NCI-H460 (cell line): Measurements from ENCODE around the gene TGFBR1. TPM values are rescaled to one million over a fixed set of nuclear protein-coding genes. Genes with fewer than 3 reads are reported as not detected.

Experiments used
- DNase-seq: peaks from one replicate; pipeline ENCODE4 v3.0.0-alpha.2; 2016; ENCODE audit warnings: low read depth; ENCODE audit errors: extremely low read depth
- total RNA-seq: library from RNA; depleted of rRNA; stranded (reverse); fragments of >200 nt; shearing (Covaris generic); gene quantifications from 2 replicates; pipeline ENCODE4 v1.2.3, GENCODE V29; 2014

TGFBR1 gene
- total RNA-seq, 1 experiment from 2014 or later = 85.6 TPM

DNA sequence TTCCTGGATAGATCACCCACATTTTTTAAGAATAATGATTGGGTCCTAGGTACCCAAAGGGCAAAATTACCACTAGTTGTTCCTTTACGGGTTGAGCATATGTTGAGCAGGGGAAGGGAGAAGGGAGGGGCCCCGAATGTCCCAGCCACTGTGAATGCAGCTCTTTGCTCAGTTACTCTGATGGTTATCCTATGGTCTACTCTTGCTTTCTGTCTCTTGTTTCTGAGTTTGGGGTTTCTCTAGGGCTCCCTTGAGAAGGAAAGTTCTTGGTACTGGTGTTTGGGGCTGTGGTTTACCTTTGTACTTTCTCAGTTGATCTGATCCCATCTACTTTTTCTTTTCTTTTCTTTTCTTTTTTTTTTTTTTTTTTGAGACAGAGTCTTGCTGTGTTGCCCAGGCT is 61.2 kb downstream of the TGFBR1 start:
- no peak for DNase-seq

DNA sequence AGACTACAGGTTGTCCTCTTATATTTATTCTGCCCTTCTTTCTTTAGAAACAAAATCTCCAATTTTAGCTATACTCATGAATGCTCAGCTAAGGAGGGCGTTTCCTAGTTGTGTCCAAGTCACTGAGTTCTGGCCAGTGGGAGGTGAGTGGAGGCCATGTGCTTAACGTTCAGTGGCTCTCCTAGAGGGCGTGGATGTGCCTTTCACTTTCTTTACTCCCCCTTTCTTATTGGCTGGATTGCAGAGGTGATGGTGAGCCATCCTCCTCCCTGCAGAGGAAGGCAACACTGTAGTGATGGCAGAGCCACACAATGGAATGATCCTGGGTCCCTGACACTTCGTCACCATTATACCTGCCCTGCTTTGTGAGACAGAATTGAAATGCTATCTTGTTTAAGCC is 62.2 kb downstream of the TGFBR1 start:
- no peak for DNase-seq

DNA sequence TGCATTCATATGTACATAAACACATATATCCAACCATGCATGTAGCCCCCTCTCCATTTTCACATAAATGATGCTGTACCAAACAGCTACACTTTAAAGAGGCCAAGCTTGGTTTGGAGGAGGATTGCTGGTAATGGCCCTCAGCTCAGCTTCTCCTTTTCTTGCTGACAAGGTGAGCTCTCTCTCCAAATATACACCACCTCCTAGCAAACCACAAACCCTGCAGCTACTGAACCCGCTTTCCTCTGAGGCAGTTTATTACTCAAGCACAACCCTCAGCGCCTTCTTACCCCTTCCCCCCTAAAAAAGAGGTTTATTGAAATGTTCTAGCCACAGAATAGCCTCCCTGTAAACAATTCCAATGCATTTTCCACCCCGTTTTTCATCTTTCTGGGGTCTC is 62.8 kb downstream of the TGFBR1 start:
- DNase-seq = no peak

DNA sequence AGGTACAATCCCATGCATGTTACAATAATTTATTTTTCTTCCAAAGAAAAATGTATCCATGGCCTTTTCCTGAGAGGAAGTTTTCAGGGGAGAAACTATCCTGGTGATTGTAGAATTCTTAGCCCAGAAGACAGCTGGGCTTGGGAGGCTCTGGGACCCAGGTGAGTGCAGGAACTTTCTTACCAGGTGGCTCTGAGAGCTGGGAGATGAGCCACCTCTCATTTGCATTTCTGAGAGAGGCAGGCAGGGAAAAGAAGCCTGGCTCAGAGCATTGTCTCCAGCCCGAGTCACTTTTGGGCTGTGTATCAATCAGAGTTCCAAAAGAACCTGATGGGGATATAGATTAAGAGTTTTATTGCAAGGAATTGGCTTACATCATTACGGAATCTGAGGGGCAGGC is 64.2 kb downstream of the TGFBR1 start:
- no peak for DNase-seq

DNA sequence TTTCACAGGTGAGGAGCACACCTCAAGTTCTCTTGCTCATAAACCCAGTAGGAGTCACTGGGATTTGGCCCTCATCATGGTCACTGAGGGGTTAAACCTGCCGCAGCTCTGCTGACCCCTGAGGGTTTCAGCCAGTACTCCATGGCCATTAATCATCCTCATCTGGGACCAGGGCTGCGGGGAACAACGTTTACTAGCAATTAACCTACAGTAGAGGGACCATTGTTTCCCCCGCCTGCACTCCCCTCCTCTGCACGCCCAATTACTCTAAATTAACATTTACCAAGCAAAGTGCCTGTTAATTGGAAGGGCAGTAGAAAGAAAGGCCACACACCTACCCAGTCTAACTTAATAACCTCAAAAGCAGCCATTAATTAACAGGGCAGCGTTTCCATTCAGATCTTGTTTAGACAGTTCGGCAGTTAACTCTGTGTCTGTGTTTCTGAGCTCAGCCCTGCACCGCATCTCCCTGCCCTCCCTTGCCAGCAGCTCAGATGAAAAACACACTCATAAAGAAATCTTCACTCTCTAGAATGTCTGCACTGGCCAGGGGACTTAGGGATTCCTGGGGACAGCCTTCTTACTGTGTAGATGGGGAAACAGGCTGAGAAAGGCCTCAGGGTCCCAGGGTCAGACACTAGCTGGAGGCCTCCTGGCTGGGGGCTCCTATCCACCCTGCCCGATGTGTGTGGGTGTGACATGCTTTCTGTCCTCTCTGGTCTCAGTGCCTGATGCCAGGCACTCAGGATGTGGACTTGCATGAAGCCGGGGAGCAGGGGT is 65.3 kb downstream of the TGFBR1 start:
- no peak for DNase-seq

DNA sequence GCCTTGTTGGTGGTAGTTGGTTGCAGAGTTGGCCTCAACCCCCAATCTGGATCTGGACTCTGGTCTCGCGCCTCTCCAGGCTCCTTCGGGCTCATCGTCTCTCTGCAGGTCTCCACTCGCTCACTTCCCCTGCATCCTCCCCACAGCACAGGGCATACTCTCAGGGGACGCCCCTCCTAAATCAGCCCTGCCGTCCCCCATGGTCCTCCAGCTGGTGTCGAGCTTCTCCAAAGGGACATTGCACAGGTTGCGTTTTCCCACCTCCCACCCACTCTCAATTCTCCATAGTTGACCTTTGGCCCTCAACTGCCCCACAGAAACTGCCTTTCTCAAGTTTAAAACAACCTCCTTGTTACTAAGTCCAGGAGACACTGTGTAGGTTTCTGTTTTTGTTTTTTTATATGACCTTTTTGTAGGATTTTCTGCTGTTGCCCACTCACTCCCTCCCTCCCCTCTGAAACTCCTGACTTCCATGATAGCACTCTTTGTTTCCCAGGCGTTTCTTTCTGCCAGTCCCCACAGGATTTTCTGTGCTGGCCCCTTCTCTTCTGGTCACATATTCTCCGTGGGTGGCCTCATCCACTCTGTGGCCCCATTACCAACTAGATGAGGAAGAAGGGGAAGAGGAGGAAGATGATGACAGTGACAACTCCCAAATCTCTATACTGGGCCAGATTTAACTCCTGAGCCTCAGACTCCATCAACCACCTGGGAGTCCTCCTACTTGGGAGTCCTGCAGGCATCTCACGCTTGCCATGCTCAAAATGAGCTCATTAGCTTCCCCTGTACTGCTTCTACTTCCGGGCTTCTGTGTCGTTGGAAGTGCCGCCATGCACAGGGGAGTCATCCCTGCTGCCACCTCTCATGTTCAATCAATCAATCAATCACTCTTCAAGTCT is 66.6 kb downstream of the TGFBR1 start:
- DNase-seq = no peak

DNA sequence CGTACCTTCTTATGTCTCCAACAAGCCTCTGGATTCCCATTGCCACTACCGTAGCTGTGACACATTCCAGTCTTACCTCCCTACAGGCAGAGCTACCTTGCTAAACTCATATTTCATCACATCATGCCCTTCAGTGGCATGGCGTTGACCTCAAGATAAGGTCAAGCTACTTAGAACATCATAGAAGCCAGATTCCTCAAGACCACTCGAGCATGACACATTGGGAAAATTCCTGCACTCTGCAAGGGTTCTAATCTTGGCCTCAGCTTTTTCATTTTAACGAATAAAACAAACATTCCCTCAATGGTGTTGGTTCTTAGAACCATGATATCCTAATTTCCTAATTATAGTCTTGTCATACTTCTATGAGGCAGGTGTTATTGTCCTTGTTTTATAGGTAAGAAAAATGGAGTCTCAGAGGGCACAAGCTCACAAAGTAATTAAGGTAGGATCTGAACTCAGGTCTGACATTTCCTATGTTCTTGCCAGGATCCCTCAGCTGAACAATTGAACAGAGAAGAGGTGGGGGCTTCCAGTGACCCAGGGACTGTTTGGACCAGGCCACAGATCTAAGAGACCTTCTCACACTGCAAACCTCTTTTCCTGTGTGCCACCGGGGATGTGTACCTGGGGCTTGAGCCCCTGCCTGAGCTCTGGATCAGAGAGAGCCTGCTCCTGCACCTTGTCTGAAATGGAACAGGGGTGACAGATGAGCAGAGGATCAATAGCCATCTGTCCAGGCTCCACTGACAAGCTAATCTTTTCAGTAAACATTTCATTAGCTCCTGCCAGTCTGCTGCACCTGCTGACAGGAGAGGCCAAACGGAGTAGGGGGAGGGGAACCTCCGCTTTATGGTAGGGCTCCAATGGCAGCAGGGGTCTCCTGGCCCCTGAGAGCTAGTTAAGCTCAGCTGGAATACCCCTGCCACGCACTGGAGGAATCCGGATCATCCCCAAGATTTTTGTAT is 67.5 kb downstream of the TGFBR1 start:
- DNase-seq = no peak

DNA sequence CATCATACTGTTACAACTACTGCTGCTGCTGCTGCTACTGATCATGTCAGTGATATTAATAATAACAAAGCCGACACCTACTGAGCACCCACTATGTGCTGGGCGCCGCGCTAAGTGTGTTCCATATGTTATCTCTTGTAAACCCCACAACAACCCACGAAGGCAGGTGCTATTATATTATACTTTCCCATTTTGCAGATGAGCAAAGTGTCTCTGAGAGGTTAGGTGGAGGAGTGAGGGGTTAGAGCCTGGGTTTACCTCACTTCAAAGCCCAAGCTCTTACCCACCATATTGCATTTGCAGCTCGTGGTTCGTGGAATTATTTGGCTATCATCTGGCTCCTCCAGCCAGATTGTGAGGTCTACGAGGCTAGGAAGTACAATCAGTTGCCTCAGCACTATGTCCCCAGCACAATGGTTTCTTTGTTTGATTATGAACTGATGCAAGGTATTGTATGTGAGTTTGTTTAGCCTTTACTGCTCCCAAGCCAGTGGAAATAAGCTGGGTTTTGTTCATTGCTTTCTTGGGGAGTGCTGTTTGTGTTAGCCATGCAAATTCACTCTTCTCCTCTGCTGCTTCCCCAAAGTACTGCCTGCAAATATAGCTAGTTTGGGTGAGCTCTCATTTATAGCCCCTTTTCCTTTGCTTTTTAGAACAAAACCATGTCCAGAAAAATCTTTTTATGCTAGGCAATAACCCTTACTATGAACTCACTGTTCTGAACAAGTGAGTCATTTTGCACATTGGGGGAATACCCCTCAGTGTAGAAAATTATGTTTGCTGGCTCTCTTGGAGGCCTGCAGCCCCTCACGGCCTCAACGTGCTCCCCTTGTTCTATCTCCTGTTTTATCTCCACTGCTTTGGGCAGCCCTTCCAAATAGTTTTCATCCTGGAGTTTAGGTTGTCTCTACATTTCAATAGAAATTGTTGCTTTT is 68.9 kb downstream of the TGFBR1 start:
- DNase-seq = peak; percentile 21

DNA sequence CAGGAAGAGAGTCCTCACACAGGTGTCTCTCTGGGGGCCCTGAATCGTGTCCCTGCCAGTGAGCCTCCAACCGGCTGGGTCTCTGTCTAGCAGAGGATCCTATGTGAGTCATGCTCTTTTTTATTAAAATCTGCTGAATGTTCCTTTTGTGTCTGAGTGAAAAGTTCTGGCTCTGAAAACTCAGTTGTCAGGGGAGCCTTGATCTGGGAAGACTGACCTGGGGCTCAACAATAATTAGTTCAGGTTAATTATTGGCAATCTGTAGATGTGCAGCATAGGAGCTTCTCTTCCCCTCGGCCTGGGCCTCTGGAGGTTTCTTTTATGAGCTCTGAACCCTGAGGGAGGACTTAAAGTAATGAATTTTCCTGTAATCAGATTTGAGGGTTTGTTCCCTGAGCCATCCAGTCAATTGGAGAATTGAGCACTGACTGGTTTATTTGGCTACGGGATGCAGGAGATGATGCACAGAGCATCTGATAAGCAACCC is 71.7 kb downstream of the TGFBR1 start:
- DNase-seq = no peak

DNA sequence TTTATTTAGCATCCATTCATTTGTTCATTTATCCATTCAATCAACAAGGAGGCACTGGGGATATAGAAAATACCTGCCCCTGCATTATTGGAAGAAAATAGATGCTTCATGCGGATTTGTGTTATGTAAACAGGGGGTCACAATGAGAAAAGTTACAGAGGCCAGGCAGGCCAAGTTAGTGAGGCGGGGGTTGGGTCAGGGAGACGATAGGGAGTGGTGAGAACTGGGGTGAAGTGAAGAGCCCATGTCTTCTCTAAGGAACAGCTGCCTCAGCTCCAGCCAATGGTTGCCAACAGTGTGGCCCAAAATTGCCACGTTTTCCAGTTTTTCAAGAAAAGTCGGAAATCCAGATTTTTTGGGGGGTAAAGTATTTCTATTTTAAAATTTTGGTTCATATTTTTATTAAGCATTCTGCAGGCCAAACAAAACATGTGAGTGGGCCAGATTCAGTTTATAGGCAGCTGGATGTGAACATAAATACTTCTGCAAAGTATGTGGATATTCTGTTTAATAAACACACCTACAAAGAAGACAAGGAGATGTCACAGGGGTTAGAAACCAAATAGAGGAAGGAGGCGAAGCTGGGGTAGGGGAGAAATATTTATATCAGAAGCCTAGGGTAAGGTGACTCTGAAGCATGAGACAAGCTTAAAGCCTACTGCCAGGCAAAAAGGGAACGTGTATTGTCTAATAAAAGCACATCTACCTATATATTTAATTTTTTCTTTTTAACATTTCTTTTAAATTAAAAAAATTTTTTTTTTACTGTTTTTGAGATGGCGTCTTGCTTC is 72.9 kb downstream of the TGFBR1 start:
- no peak for DNase-seq

DNA sequence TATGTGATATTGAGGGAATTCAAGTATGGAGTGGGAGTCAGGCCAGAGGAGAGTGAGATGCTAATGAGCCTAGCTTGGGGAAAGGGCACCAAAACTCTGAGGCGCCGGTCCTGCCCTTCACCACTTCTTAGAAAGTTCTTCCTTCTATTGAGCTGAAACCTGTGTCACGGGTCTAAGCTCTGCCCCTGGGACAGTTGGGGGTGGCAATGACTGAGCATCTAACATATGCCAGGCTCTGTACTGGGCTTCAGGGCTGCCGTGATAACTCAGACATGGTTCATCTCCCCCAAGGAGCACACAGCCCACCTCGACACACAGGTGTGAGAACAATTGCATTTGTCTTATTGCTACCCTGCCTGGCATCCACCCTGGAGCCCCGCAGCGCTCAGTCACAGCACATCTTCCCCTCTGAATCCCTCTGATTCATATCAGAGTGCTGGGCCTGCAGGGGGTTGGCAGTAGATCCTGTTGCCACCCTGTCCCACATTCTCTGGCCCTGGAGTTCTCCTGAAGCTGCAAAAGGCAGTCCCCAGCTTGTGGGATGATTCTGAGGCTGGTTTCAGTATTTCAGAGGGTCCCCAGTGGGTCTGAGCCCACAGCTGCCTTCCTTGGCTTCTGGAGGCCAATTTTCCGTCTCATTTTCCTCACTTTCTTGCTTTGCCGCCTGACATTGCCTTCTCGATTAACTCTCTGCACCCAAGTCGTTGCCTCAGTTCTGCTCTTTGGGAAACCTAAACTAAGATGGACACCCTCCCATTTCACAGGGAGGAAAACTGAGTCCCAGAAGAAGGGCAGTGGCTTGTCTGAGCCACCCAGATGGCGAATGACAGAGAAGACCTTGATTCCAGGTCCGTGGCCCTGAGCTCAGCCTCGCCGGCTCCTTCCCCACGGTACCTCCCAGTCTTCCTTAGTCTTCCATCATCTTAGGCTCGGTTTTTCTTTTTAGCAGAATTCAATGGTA is 74.3 kb downstream of the TGFBR1 start:
- no peak for DNase-seq

DNA sequence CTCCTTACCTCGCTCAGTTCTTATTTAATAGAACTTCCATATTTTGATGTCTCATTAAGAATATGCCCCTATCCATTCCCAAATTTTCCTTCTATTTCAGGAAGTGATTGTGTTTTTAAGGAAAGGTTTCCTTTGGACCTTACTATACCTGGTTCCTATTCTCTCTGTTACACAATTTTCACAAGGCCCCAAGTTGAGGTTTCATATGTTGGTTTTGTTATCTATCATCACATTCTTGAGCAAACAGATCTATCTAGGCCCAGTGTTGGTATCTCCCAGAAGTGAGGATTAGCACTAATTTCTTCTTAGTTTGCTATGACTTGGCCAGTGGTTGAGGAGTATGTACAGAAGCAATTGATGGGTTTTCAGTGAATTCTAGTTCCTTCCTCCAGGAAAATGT is 75.3 kb downstream of the TGFBR1 start:
- DNase-seq = no peak

DNA sequence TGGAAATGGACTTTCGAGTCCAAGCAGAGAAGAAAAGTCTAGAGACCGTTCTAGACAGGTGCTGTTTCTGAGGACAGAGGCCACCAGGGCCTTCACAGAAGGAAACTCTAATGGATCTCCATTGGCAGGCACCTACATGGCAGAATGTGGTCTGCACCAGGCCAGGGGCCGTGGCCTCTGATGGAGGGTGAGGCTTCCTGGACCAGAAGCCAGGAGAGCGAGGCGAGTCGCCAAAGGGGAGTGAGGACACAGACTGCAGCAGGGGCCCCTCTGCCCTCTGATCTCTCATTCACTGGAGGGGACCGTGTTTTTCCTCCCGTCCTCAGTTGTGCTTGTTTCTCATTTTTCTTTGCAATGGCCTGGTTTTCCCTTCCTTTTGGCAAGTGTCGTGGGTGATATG is 75.7 kb downstream of the TGFBR1 start:
- no peak for DNase-seq

DNA sequence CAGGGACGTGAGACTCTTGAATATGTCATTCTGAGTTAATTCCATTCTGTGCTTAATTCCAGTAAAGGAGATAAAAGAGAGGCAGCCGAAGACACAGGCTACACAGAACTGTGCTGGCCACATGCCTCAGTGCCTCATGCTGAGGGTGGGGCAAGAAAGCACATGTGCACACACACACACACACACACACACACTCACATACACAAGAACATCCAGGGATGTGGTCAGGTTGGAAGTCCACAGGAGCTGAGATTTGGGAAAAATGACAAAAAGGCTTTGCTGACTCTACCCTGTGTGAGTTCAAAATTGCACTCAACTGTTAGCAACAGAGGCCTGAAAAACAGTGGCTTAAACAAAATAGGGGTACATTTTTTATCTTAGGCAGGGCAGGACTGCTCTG is 76.3 kb downstream of the TGFBR1 start:
- no peak for DNase-seq

DNA sequence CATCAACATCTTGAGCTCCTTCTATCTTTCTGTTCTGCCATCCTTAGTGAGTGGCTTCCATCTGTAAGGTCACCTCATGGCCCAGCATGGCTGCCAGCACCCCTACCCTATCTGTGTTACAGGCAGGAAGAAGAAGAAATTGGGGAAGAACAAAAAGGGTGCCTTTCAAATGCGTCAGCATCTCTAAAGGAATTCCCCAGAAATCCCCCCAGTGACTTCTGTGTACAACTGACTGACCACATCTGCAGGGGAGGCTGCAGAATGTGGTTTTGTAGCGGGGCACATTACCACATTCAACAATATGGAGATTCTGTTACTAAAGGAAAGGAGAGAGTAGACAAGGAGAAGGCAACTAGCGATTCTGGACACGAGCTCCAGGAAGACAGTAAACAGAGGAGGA is 76.7 kb downstream of the TGFBR1 start:
- DNase-seq = no peak

DNA sequence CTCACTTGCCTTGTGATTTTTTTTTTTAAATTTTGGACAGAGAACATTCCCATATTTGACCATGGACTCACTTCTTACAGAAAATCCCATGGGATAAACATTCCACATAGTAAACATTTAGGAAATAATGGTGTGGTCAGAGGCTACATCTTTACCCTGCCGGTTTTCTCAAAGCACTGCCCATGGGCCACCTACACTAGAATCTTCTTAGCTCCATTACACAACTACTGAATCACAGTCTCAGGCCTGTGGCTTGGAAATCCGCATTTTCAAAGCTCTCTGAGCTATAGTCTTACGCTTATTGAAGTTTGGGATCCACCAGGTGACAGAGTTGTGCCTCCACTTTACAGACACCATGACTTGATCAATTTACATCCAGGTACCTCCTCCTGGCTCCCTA is 77.4 kb downstream of the TGFBR1 start:
- no peak for DNase-seq

DNA sequence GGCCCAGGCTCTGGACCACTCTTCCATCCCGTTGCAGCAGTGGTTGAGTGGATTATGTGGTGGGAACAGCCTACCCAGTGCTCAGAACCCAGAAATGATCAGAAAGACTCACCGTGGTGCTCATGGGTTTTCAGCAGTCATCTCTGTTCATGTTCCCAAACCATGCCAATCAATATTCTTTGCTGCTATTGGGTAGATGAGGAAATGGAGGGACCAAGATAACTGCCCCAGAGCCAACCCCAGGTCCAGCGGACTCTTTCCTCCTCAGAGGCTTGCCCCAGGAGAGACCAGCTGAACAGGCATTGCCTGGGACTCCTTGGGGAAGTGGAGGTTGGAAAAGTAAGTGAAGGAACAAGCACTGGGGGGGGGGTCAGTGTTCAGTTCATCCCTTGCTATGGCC is 78.7 kb downstream of the TGFBR1 start:
- no peak for DNase-seq

DNA sequence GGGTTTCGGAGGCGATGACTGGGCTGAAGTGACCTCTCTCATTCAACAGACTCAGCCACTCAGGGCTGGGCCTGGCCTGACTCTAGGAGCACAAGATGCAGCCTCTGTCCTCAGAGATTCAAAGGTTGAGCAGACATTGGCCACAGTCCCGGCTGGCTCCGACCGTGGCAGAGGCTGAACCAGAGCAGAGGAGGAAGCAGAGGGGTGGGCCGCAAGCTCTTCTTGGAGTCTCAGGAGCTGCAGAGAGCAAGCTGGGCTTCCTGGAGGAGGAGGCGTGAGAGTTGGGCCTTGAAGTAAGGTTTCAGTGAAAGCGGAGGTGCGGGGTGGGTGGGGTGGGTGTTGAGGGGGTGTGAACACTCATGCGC is 79.2 kb downstream of the TGFBR1 start:
- no peak for DNase-seq
